Urothelium cell line (cell line): ENCODE data around the gene SIGLEC15.
"Not testable (repeated sequence)": the region's sequence is repeated elsewhere in the genome, so short reads cannot be mapped to it uniquely, and the experiment has no call there.

ENCODE experiments used
- DNase-seq: peaks from one replicate; pipeline ENCODE4 v3.0.0; 2011; ENCODE audit warnings: low spot score, mixed read lengths
- FAIRE-seq: peaks from 2 replicates; lab custom pipeline; 2011; peaks lifted over from hg19 to GRCh38; lab: Jason Lieb, UNC

The SIGLEC15 gene

GRCh38 chr18:45841765-45842442 lies 16.4 kb downstream of the SIGLEC15 start:
- FAIRE-seq, result no peak
- no peak for DNase-seq

GRCh38 chr18:45843019-45843418 lies 17.5 kb downstream of the SIGLEC15 start:
- DNase-seq, result no peak
- no peak for FAIRE-seq

GRCh38 chr18:45844938-45845337 lies 19.5 kb downstream of the SIGLEC15 start:
- FAIRE-seq, result no peak

GRCh38 chr18:45845410-45845809 lies 19.9 kb downstream of the SIGLEC15 start:
- DNase-seq (no peak), FAIRE-seq (no peak)

More at GRCh38 chr18:45844938-45845337, 19.5 kb downstream of the SIGLEC15 start:
- DNase-seq, result no peak

GRCh38 chr18:45847119-45847518 lies 21.6 kb downstream of the SIGLEC15 start:
- DNase-seq (no peak), FAIRE-seq (no peak)

- DNase-seq, FAIRE-seq: not testable (repeated sequence)
These were observed 23.2 kb downstream of the SIGLEC15 start for GRCh38 chr18:45848643-45849042.

GRCh38 chr18:45849529-45849928 lies 24.1 kb downstream of the SIGLEC15 start:
- FAIRE-seq (no peak), DNase-seq (no peak)

GRCh38 chr18:45850021-45850420 lies 24.5 kb downstream of the SIGLEC15 start:
- FAIRE-seq (no peak), DNase-seq (no peak)

- FAIRE-seq (no peak), DNase-seq (no peak)
These were observed 25.9 kb downstream of the SIGLEC15 start for GRCh38 chr18:45851161-45851925.

- DNase-seq, result no peak
- no peak for FAIRE-seq
These were observed 27.2 kb downstream of the SIGLEC15 start for GRCh38 chr18:45852631-45853030.

GRCh38 chr18:45854036-45854586 lies 28.6 kb downstream of the SIGLEC15 start:
- FAIRE-seq (no peak), DNase-seq (no peak)

- DNase-seq (no peak), FAIRE-seq (no peak)
These were observed 31.1 kb downstream of the SIGLEC15 start for GRCh38 chr18:45856531-45856930.

- DNase-seq, result no peak
- no peak for FAIRE-seq
These were observed 33.9 kb downstream of the SIGLEC15 start for GRCh38 chr18:45859334-45859733.

- no peak for FAIRE-seq
- no peak for DNase-seq
These were observed 35.0 kb downstream of the SIGLEC15 start for GRCh38 chr18:45860492-45860891.

GRCh38 chr18:45860971-45861370 lies 35.5 kb downstream of the SIGLEC15 start:
- DNase-seq, result no peak
- no peak for FAIRE-seq

GRCh38 chr18:45861926-45862325 lies 36.5 kb downstream of the SIGLEC15 start:
- DNase-seq (no peak), FAIRE-seq (no peak)

- FAIRE-seq (no peak), DNase-seq (no peak)
These were observed 38.0 kb downstream of the SIGLEC15 start for GRCh38 chr18:45863469-45863868.

GRCh38 chr18:45864081-45864480 lies 38.6 kb downstream of the SIGLEC15 start:
- FAIRE-seq (no peak), DNase-seq (no peak)

GRCh38 chr18:45865466-45865865 lies 40.0 kb downstream of the SIGLEC15 start:
- DNase-seq (no peak), FAIRE-seq (no peak)

GRCh38 chr18:45870419-45870818 lies 44.9 kb downstream of the SIGLEC15 start:
- no peak for FAIRE-seq
- no peak for DNase-seq

- no peak for FAIRE-seq
- no peak for DNase-seq
These were observed 46.1 kb downstream of the SIGLEC15 start for GRCh38 chr18:45871431-45872084.
